HuH-7.5 (cell line): ENCODE results near the gene PPP4R4.
"Not testable (repeated sequence)": the region's sequence is repeated elsewhere in the genome, so short reads cannot be mapped to it uniquely, and the experiment has no call there.

Experiments used
- DNase-seq: peaks from one replicate; pipeline ENCODE4 v3.0.0; 2011; ENCODE audit warnings: low spot score

PPP4R4 gene

DNA sequence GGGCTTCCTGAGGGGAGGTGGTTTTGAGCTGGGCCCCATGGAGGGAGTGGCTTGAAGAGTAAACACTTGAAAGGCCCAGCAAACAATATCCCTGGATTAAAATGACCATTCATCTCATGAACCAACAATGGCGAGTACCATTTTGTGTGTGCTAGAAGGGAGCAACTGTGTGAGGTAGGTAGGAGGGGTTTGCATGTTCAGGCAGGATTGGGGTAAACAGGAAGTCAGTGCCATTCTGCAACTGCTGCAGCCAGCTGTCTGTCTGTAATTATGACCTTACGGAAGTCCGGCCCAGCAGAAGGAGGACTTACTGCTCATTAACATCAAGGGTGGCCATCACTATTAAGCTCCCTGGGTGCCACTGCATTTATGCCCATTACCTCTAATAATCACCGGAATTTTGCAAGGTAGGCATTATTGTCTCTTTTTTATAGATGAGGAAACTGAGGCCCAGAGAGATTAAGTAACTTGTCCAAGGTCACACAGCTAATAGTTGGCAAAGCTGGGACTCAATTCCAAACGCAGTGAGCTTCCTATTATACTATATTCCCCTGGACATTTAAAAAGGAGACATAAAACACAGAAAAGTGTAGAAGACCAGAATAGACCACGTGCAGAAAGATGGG lies 28.1 kb upstream of the PPP4R4 start:
- no peak for DNase-seq

DNA sequence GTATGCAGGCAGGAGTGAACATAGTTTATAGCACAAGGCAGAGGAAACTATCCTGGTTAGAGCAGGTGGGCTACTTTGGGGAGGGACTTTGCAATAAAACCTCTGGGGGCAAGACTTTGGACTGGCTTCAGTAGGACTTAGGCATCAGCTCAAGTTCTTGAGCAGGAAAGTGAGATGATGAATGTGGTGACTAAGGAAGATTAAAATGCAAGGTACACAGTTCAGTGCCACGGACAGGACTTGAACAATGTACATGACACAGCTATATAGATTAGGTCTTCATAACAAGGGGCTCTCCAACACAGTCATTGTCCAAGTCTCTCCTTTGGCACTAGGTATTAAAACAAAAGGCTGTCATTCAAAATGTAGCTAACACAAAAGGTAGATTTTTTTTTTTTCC lies 21.4 kb upstream of the PPP4R4 start:
- DNase-seq: no peak

DNA sequence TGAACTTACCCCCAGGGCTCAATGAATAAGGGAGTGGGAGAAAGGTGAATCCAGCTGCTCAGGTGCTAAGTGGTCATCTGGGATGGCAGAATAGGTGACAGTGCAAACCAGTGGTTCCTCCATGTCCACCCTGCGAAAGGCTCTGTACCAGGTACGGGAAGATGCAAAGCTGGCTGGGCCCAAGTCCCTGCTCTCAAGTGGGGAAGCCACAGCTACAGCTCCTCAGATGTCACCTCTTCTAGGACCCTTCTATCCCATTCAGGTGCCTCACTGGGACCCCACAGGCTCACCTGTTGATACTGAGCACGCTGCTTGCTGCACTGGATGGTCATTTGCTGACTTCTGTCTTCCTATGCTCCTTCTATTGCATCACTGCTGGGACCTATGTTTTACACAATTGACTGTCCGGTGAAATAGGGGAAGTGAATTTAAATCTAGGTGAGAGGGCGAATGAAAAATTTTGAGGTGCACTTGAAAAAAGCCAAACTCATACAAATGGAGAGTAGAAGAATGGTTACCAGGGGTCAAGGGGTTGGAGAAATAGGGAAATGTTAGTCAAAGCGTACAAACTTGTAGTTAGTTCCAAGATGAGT lies 20.3 kb upstream of the PPP4R4 start:
- DNase-seq: no peak

DNA sequence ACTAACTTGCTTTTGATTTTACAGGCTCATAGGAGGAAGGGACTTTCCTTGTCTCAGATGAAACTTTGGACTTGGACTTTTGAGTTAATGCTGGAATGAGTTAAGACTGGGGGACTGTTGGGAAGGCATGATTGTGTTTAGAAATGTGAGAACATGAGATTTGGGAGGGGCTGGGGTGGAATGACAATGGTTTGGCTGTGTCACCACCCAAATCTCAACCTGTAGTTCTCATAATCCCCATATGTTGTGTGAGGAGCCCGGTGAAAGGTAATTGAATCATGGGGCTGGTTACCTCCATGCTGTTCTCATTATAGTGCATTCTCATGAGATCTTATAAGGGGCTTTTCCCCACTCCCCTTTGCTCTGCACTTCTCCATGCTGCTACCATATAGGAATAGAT lies 18.0 kb upstream of the PPP4R4 start:
- DNase-seq: not testable (repeated sequence)

DNA sequence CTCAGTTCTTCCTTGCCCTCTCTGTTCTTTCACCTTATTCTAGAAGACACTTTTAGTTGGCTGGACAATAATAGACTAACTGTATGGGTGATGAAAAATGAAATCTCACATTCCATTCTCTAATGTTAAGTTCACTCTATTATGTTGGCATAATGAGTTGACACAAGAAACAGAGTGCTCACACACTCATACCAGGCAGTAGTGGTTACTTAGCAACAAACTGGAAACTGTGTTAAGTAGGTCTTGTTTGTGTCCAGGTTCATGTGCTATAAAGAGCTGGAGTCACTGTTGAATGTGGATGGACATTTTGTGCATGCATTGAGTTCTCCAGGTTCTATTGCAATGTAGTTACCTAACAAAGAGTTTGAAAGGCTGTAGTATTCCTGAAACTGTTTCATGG lies 16.9 kb upstream of the PPP4R4 start:
- DNase-seq: no peak

DNA sequence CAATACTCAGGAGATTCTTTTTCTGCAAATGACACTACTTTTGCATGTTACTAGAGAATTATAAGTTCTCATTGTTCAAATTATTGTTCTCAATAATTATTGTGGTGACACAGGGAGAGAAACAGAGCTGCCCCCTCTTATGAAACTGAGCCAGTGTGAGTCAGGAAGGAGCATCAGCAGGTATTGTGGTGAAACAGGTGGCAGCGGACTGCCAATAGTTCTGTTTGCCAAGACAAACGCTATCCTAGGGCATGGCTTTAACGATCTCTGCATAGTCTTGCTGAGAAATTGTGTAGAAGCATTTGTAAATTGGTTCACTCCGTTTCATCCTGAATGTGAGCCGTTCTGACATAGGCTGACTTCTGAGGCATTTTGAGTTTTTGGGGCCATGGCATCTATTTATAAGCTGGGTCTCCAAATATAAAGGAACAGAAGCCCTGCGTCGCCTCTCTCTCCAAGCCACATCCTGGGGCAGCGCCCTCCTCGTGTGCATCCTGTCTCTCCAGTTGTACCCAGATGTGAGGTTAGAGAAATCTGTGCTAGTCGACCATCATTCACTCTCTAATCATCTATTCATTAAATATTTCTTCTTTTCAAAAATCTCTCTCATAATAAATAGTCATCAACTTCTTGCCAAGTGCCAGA lies 15.8 kb upstream of the PPP4R4 start:
- DNase-seq: no peak

DNA sequence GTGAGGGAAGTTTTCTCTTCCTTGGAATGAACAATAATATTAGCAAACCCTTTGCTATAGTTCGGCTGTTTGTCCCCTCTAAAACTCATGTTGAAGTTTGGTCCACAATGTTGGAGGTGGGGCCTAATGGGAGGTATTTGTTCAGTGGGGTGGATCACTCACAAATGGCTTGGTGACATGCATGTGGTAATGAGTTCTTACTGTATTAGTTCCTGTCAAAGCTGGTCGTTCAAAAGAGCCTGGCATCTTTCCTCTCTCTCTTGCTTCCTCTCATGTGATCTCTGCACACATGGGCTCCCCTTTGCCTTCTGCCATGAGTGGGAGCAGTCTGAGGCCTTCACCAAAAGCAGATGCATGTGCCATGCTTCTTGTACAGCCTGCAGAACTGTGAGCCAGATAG lies 13.1 kb upstream of the PPP4R4 start:
- DNase-seq: no peak

DNA sequence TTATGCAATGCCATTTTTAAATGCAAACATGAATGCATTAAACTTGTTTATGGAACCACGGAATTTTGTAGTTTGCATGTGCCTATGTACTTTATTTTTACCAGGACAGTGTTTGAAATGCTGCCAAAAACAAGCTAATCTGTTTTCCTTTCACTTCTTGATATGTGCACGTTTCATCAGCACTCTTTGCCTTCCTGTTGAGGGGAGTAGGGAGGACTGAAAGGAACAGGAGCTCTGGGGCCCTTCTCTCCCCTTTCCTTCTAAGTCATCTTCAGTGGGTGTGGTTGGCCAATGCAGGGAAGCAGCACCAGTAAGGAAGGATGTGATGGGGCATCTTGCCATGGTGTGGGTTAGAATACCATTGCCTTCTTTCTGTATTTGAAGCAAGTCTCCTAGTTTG lies 12.1 kb upstream of the PPP4R4 start:
- DNase-seq: no peak

DNA sequence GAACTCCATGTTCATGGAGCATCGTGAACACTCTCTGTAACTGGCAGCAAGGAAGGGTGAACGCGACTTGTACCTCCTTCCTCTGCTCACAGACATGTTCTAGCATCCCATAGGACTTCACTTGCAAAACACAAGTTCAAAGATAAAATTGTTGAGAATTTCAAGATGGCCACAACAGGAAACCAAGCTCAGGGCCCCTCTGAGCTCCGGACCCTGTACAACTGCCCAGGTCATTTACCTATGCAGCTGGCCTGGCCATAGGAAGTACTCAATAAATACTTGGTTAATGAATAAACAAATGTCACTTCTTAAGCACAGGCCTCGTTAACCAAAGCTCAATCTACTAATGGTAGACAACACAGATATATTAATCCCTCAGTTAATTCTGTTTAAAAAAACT lies 11.7 kb upstream of the PPP4R4 start:
- DNase-seq: no peak

DNA sequence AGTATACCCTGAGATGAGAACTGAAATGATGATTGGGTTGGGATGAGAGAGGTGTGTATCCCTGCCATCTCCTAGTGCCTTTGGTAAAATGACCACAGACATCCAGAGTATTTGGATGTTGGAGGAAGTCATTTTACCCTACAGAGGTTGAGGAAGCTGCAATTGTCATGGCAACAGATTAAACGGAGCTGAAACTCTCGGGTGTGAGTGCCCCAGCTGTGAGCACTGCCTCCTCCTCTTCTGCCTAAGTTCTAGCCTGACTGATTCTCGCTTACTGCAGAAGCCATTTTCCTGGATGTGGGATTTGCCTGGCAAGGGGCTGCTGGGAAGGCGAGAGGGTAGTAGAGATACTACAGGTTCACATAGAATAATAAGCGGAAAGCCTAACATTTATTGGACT lies 10.3 kb upstream of the PPP4R4 start:
- DNase-seq: no peak

DNA sequence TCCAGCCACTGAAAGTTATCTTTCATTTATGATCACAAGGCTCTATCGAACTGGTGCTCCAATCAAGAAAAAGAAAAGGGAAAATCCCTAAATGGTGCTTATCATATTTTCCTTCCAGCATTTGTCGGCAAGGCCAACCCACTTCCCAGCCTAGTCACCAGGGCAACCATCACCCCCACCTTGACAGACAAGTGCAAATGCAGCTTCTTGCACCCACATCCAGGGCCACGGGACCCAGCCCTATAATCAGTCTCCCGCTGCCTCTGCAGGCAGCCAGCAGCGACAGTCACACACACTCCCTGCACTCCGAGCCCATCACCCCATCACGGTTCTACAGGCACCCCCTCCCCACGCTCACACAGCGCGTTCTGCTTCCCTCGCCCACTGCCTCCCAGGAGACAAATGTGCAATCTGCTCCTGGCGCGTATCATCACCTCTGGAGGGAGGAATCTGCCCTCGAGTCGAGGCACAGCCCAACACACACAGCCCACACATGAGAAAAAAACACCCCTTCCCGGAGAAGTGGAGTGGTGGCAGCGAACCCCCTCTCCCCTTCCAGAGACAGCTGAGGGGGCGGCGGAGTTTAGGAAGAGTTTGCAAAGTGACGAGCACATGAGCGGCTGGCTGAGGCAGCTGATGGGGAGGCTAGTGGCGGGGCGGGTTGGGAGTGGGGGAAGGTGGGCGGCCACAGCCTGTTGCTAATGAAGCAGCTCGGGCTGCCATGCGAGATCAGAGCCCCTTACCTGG lies 9.3 kb upstream of the PPP4R4 start:
- no peak for DNase-seq

DNA sequence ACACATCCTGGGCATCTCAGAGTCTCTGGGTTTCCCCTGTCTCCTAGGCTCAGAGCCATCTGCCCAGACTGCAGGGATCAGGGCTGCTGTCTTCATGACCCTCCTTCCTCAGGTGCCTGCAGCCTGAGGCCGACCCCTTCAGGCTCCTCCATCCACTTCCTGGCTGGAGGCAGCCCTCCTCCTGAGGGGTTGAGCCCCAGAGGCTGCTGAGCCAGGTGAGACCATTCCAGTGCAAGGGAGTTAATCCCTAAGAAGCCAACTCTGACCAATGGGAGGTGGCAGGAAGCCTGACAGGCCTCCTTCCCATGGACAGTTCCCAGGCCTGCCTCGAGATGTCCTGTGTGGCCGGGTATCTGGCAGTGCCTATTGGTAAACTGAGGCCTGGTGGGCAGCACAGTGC lies 8.4 kb upstream of the PPP4R4 start:
- no peak for DNase-seq

DNA sequence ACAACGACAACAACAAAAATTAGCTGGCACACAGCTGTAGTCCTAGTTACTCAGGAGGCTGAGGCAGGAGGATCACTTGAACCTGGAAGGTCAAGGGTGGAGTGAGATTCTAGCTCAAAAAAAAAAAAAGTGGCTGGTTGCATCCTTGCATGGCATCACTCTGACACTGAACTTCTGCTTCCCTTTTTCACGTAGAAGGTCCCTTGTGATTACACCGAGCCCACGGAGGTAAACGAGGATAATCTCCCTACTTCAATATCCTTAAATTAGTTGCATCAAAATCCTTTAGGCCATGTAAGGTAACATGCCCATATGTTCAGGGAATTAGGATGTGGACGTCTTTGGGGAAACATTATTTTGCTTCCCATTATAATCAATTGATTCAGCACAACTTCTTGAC lies 4.0 kb upstream of the PPP4R4 start:
- no peak for DNase-seq

DNA sequence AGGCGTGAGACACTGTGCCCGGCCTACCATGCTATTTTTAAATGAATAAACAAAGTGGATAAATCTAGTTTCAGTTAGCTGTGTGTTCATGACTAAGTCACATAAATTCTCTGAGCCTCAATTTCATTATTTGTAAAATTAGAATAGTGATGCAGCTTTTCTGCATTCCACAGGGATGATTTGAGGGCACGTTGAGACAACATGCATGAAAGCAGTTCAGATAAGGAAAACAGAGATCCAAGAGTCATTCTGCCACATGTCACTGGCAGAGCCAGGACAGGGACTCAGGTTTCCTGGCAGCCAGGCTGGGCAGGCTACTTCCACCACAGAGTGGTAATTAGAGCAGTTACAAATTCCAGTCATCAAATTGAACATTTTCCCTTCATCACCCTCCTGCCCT lies 2.9 kb upstream of the PPP4R4 start:
- DNase-seq: no peak

DNA sequence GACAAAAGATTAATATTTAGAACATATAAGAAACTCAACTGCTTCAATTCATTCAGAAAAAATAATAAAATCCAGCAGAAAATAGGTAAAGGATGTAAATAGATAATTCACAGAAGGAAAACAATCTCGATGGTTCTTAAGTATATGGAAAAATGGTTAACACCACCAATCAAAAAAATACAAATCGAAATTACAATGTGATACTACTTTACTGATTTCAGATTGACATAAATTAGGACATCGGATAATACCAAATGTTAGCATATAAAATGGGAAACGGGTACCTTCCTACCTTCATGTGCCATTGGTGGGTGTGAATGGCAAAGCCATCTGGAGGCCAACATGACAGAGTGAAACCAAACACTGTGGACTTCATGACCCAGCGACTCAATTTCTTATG lies 1.6 kb upstream of the PPP4R4 start:
- DNase-seq: no peak

DNA sequence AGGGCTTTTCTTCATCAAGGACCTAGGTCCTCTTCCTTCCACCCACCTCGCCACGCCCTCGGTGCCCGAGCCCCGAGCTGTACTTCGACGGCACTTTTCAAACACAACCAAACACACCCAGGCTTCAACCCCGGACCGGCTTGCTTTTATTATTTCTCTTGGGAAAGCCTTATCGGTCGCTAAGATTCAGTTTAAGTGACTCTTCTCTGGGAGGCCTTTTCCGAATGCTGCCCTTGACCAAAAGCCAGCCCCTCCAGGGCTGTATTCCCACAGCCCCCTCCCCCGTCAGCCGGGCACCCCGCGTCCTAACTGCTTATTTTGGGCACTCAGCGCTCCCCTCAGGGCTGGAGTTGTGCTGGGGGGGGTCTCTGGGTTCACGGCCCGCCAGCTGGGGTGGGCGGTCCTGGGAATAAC lies 644 bp upstream of the PPP4R4 start:
- DNase-seq: peak; percentile 15

DNA sequence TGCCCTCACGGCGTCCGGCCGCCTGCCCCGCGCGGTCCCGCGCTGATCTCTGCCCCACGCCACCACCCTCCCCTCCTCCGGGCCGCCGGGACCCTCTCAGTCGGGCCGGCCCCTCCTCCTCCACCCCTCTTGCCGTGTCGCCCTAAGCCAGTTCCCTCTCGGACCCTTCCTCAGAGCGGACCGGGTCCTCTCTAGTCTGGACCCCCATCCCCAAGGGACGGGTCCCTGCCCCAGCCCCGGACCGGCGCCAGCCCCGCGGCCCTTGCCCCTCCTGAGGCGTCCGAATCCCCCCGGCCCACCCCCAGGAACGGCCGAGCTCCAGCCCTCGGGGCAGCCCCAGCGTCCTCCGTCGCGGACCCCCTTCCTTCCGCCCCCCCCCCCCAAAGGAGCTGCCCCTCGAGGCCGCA lies 485 bp downstream of the PPP4R4 start:
- DNase-seq: no peak

DNA sequence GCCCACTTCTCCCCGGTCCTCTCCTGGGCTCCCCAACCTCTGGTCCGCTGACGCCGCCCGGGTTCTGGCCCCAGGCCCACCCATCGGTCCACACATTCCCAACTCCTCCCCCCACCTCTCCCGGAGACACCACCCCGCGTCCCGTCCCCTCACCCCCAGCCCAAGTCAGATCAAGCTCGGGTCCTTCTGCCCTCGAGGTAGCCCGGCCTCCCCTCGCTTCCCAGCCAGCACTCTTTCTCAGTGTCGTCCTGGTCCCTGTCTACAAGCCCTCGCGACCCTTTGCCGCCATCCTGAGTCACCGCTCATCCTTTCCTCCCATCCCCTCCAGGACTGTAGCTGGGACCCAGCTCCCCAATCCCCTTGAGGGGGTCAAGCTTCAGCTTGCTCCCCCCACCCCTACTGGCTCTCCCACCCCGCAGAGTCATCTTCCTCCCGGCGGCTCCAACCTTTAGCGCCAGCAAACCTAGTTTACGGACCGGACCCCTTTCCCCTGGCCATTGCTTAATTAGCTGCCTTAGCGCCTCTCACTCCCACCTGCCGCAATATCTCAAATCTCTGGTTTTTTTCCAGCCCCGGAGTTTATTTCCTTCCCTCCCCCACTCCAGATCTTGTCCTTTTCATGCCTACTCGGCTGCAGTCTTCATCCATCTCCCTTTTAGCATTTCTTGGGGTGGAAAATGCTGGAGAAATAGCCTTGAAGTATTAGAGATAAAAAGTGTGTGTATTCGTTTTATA lies 1.1 kb downstream of the PPP4R4 start:
- DNase-seq: no peak

DNA sequence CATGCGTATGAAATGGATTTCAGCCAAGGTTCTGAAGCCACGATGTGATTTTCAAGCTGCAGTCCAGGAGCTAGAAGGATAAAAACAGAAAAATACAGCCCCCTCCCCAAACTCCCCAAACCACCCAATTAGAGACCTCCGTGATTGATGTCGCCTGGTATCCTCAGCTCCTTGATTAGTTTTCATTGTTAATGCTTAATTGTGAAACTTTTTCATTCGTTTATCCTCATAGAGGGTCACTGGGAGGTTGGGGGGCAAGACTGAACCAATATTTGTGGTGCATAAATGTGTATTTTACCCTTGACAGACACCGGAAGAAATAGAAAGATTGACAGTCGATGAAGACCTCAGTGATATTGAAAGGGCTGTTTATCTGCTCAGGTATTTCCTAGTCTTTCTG lies 1.6 kb downstream of the PPP4R4 start:
- no peak for DNase-seq

DNA sequence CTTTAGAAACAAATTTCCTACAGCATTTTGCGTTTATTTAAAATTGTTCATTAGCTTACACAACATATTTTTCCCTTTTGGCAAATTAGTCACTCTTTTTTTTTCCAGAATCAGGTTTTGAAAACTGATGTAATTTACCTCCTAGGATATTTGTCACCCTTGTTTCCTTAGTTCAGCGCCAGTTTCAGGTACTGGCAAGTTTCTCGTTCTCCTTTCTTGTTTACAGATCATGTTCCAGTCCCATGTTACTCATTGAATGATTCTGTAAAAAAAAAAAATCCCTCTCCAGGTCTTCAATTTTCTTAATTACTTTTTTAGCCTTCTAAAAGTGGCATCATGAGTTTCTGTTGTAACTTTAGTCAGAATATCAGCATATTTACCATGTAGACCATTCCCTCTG lies 2.7 kb downstream of the PPP4R4 start:
- DNase-seq: no peak

DNA sequence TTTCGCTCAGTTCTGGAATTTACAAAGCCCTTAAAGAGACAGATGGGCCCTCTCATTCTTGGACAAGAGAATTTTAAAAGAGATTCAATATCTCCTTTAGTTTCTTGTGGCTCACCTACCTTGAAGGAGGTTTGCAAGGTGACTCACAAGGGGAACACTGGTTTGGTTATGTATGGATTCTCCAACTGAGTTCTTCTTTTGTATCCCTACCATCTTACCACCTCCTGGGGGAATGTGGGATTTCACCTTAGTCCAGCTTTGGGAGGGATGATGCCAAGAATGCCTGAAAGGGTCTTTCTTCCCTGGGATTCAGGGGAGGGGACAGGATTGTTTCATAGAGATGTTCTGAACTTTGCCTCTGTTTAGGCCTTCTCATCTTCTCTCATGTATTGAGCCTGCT lies 3.7 kb downstream of the PPP4R4 start:
- DNase-seq: no peak

DNA sequence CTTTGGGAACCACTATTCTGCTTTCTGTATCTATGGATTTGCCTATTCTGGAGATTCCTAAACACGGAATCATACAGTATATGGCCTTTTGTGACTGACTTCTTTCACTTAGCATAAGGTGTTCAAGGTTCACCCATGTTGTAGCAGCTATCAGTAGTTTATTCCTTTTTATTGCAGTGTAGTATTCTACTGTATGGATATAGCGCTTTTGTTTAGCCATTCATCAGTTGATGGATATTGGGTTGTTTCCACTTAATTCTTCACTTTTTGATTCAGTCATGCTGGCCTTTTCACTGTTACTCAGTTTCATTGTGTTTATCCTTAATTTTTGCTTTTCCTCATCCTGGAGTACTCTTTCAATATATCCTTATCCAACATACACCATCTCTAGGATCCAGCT lies 5.1 kb downstream of the PPP4R4 start:
- no peak for DNase-seq
